Measurements from ENCODE around the gene IL34. TPM values are rescaled to one million over a fixed set of nuclear protein-coding genes. Genes with fewer than 3 reads are reported as not detected.

IL34 gene
- total RNA-seq, 1 experiment from 2014 or later = not detected

DNA sequence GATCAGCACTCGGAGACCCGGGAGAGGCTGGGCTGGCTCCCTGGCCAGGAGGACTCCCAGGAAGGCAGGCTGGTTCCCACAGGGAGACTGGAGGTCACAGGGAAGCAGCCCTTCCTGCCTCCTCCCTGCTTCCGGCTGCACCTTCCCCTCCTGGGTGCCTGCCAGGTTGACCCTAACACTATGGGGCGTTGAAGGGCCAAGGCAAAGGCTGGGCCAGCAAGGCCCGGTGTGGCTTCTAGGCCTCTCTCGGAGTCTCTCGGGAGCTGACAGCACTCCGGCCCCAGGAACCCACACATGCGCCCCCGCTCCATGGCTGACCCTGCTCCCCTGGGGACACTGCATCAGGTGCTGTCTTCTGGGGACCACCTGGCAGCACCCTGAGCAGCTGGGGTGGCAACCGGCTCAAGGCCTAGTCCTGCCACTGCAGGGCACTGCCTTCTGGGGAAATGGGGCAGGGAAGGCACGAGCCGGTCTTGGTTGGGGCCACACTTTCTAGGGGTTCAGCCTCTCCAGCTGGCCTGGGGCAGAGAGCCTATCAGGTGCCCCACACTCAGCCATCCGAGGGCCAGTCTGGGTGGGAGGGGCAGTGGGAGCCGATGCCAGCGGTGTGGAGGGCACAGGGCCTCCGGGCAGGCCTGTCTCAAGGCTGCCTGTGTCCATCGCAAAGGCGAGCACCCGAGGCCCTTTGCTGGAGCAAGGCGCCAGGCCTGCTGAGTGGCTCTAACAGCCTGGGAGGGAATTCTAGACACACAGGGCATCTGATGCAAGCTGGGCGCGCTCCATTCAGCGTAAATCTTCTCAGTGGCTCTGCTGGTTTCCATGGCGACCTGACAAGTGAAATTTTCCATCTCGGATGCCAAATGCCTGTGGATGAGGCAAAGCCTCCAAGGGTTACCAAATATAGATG lies 45.1 kb downstream of the IL34 start:
- Histone ChIP-seq H3K4me1 (ENCODE audit: low read length) (no peaks in the 10 kb centered on the region), H3K9me3 (ENCODE audit: low read length) (no peaks in the 10 kb centered on the region), H3K9me2 (replicated peaks; ENCODE audit: insufficient read depth, low read length) (no peaks in the 10 kb centered on the region), H3K79me2 (ENCODE audit: low read length) (no peaks in the 10 kb centered on the region), H3K27me3 (ENCODE audit: low read length) (no peaks in the 10 kb centered on the region), H3K4me2 (ENCODE audit: low read depth, low read length, poor library complexity, severe bottlenecking) (no peak overlapping the region), H4K20me1 (ENCODE audit: insufficient read depth, low read depth, low read length) (no peaks in the 10 kb centered on the region), H3K9ac (ENCODE audit: low read length) (no peak overlapping the region), H3K4me3 (ENCODE audit: low read length) (no peak overlapping the region), H3K27ac (ENCODE audit: low read length) (no peak overlapping the region), H2AFZ (ENCODE audit: low read length) (no peak overlapping the region), H3K36me3 (ENCODE audit: insufficient read depth, low read length) (no peaks in the 10 kb centered on the region)
- DNase-seq = no peak

DNA sequence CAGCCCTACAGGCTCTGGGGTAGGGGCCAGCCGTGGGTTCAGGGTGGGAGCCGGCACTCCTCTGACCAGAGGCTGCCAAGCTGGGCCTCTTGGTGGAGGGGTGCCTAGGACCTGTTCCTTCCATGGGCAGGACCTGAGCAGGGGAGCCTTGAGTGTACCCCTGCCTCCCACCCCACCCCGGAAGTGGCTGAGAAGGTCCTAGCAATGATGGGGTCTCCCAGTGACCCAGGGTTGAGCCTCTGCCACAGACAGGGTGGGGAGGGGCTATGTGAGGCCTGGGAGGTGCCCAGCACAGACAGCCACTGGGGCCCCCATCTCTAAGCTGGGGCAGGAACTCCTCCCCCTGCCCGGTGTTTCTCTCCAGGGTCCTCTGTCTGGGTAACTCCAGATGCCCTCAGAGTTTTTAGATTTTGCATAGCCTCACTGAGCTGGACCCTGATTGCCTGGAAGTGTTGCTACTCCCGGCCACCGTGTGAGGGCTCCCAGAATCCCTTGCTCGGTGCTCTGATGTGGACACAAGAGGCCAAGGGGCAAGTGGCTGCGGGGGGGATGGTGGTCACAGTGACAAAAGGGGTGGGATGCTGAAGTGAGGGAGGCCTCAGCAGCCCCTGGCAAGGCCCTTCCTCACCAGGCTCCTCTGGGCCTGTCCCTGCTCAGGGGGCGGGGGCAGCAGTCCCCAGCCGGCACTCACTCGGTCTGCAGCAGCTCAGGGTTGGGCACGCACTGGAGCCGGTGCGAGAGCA lies 45.9 kb downstream of the IL34 start:
- H3K27ac ChIP-seq (ENCODE audit: low read length) = no peak overlapping the region
- H4K20me1 ChIP-seq (ENCODE audit: insufficient read depth, low read depth, low read length) = no peaks in the 10 kb centered on the region
- H3K9ac ChIP-seq (ENCODE audit: low read length) = no peak overlapping the region
- no peaks in the 10 kb centered on the region for H3K9me2 ChIP-seq (replicated peaks; ENCODE audit: insufficient read depth, low read length)
- H2AFZ ChIP-seq (ENCODE audit: low read length) = no peak overlapping the region
- DNase-seq = no peak
- H3K9me3 ChIP-seq (ENCODE audit: low read length) = no peaks in the 10 kb centered on the region
- H3K36me3 ChIP-seq (ENCODE audit: insufficient read depth, low read length) = no peaks in the 10 kb centered on the region
- no peaks in the 10 kb centered on the region for H3K27me3 ChIP-seq (ENCODE audit: low read length)
- H3K4me1 ChIP-seq (ENCODE audit: low read length) = no peaks in the 10 kb centered on the region
- H3K79me2 ChIP-seq (ENCODE audit: low read length) = no peaks in the 10 kb centered on the region
- no peak overlapping the region for H3K4me2 ChIP-seq (ENCODE audit: low read depth, low read length, poor library complexity, severe bottlenecking)
- no peak overlapping the region for H3K4me3 ChIP-seq (ENCODE audit: low read length)

DNA sequence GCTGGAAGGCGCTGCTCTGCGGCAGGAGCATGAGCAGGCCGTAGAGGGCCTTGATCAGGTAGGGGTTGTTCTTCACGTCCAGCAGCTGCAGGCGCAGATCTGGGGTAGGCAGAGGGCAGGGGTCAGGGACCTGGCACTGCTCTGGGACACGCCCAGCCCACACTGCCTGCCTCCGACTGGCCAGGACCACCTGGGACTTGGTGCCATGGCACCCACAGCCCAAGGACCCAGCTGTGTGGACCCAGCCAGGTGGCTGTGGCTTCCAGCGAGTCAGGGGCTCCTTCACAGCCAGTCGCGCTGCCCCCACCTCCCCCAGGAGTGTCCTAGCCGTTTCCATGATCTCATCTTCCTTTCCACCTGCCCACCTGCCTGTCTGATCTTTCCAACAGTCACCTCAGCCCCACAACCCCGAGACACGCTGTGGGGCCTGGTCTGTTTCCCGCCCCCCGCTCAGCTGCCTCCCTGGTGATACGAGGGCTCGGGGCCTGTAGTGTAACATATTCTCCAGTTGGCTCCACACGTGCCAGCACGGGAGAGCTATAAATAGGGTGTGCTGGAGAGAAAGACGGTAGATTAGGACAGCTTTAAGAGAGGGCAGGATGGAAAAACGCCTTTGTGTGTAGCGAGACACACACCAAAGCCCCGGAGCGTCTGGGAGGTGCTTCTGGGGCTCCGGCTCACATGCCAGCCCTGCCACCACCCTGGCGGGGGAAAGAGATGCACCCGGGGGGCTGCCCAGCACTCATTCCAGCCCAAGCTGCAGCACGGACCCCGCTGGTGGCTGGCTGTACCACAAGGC lies 46.7 kb downstream of the IL34 start:
- Histone ChIP-seq H3K9ac (ENCODE audit: low read length) (no peak overlapping the region), H3K79me2 (ENCODE audit: low read length) (no peaks in the 10 kb centered on the region)

DNA sequence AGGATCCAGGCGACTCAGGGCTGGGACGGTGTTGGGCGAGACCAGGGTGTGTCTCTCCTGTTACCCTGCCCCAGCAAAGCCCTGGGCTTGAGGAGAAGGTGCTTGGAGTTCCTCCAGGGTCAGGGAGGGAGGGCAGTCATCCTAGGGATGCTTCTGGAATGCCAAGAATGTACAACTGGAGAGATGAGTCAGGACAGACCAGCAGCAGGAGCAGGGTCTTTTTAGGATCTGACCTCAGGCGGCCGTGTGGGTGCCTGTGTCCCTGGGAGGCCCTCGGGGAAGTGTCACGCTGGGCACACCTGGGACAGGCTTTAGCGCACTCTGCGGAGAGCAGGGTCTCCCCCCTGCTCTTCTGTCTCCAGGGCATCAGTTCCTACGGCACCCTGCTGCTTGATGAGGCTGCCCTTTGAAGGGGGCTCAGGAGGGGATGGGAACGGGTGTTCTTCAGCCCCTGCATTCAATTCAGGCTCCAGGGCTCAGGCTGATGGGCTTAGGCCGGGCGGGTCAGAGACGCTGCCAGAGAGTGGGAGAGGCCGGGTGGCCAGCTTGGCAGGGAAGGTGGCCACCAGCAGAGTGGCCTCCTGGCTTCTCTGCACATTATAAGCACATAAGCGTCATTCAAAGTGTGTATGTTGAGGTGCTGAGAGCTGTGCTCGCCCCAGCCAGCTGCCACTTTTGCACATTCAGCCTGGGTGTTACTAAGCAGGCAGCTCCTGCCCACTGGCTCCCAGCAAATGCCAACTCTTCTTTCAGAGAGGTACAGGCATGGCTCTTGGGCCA lies 47.9 kb downstream of the IL34 start:
- Histone ChIP-seq H3K4me1 (ENCODE audit: low read length) (no peaks in the 10 kb centered on the region), H3K4me3 (ENCODE audit: low read length) (no peak overlapping the region), H3K4me2 (ENCODE audit: low read depth, low read length, poor library complexity, severe bottlenecking) (no peak overlapping the region), H3K36me3 (ENCODE audit: insufficient read depth, low read length) (no peaks in the 10 kb centered on the region), H3K9me2 (replicated peaks; ENCODE audit: insufficient read depth, low read length) (no peaks in the 10 kb centered on the region), H2AFZ (ENCODE audit: low read length) (no peak overlapping the region), H3K9ac (ENCODE audit: low read length) (no peak overlapping the region), H3K9me3 (ENCODE audit: low read length) (no peaks in the 10 kb centered on the region), H3K27me3 (ENCODE audit: low read length) (no peaks in the 10 kb centered on the region), H3K27ac (ENCODE audit: low read length) (no peak overlapping the region), H4K20me1 (ENCODE audit: insufficient read depth, low read depth, low read length) (no peaks in the 10 kb centered on the region), H3K79me2 (ENCODE audit: low read length) (no peaks in the 10 kb centered on the region)
- no peak for DNase-seq

More for the DNA sequence above, 46.7 kb downstream of the IL34 start:
- Histone ChIP-seq H3K27ac (ENCODE audit: low read length) (no peak overlapping the region), H4K20me1 (ENCODE audit: insufficient read depth, low read depth, low read length) (no peaks in the 10 kb centered on the region), H3K9me3 (ENCODE audit: low read length) (no peaks in the 10 kb centered on the region), H3K27me3 (ENCODE audit: low read length) (no peaks in the 10 kb centered on the region), H3K36me3 (ENCODE audit: insufficient read depth, low read length) (no peaks in the 10 kb centered on the region), H2AFZ (ENCODE audit: low read length) (no peak overlapping the region), H3K4me3 (ENCODE audit: low read length) (no peak overlapping the region), H3K9me2 (replicated peaks; ENCODE audit: insufficient read depth, low read length) (no peaks in the 10 kb centered on the region), H3K4me2 (ENCODE audit: low read depth, low read length, poor library complexity, severe bottlenecking) (no peak overlapping the region), H3K4me1 (ENCODE audit: low read length) (no peaks in the 10 kb centered on the region)
- no peak for DNase-seq

DNA sequence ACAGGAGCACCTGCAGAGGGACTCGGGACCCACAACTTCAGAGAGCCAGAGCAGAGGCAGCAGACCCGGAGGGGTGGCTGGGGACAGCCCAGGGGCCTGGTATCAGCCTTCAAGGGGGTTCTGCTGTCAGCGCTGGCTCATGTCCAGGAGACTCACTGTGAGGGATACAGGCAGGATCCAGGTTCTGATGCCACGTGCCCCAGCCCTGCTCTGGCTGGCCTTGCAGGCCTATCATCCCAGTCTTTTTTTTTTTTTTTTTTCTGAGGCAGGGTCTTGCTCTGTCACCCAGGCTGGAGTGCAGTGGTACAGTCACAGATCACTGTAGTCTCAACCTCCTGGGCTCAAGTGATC lies 48.5 kb downstream of the IL34 start:
- no peaks in the 10 kb centered on the region for H3K36me3 ChIP-seq (ENCODE audit: insufficient read depth, low read length)
- no peak overlapping the region for H3K4me3 ChIP-seq (ENCODE audit: low read length)

DNA sequence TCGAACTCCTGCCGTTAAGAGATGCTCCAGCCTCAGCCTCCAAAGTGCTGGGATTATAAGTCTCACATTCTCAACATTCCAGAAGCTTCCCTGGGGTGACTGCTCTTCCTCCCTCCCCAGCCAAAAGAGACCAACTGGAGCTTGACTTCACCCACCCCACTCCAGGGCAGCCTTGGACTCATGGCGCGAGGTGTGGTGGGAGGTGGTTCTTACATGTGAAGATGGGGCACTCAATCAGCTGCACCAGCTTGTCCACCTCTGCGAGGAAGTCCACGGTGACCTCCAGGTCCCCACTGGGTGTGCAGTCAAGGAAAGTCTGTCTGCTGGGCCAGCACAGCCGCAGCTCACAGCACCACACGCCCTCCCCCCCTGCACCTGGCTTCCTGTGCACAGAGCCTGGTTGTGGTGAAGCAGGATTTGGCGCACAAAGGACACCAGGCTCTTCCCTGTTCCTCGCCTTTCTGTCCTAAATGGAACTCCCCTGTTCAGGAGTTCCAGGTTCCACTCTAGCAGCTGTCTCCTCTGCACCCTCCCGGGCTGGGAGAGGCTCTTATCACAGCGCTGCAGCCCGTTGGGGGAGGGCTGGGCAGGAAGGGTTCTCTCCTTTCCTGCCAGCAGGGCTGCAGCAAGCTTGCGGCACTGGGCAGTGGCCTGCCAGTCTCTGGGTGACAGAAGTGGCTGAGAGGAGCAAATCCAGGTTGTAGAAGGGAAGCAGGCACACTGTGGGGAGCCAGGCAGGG lies 49.1 kb downstream of the IL34 start:
- Histone ChIP-seq H3K9ac (ENCODE audit: low read length) (no peak overlapping the region), H3K4me1 (ENCODE audit: low read length) (no peaks in the 10 kb centered on the region), H4K20me1 (ENCODE audit: insufficient read depth, low read depth, low read length) (no peaks in the 10 kb centered on the region), H3K4me2 (ENCODE audit: low read depth, low read length, poor library complexity, severe bottlenecking) (no peak overlapping the region), H3K36me3 (ENCODE audit: insufficient read depth, low read length) (no peaks in the 10 kb centered on the region), H3K9me3 (ENCODE audit: low read length) (no peaks in the 10 kb centered on the region), H3K4me3 (ENCODE audit: low read length) (no peak overlapping the region), H2AFZ (ENCODE audit: low read length) (no peak overlapping the region), H3K9me2 (replicated peaks; ENCODE audit: insufficient read depth, low read length) (no peaks in the 10 kb centered on the region), H3K79me2 (ENCODE audit: low read length) (no peaks in the 10 kb centered on the region), H3K27me3 (ENCODE audit: low read length) (no peaks in the 10 kb centered on the region), H3K27ac (ENCODE audit: low read length) (no peak overlapping the region)
- DNase-seq = no peak

More for the DNA sequence above, 48.5 kb downstream of the IL34 start:
- Histone ChIP-seq H3K27ac (ENCODE audit: low read length) (no peak overlapping the region), H3K9ac (ENCODE audit: low read length) (no peak overlapping the region), H4K20me1 (ENCODE audit: insufficient read depth, low read depth, low read length) (no peaks in the 10 kb centered on the region), H3K4me2 (ENCODE audit: low read depth, low read length, poor library complexity, severe bottlenecking) (no peak overlapping the region), H3K4me1 (ENCODE audit: low read length) (no peaks in the 10 kb centered on the region), H3K27me3 (ENCODE audit: low read length) (no peaks in the 10 kb centered on the region), H3K79me2 (ENCODE audit: low read length) (no peaks in the 10 kb centered on the region), H3K9me2 (replicated peaks; ENCODE audit: insufficient read depth, low read length) (no peaks in the 10 kb centered on the region), H2AFZ (ENCODE audit: low read length) (no peak overlapping the region), H3K9me3 (ENCODE audit: low read length) (no peaks in the 10 kb centered on the region)
- DNase-seq = no peak

DNA sequence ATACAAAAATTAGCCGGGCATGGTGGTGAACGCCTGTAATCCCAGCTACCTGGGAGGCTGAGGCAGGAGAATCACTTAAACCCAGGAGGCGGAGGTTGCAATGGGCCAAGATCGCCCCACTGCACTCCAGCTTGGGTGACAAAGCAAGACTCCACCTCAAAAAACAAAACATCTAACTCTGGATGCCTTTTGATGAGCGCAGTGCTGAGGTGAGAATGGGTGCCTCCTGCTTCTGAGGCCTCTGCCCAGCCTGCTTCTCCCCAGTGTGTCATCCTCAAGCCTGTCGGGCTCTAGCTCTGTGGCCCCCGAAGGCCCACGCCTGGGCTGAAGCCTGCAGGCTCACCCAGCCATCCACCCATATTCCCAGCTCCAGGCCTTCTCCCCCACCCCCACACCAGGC lies 50.0 kb downstream of the IL34 start:
- Histone ChIP-seq H3K4me2 (ENCODE audit: low read depth, low read length, poor library complexity, severe bottlenecking) (no peak overlapping the region), H3K9me3 (ENCODE audit: low read length) (no peaks in the 10 kb centered on the region), H4K20me1 (ENCODE audit: insufficient read depth, low read depth, low read length) (no peaks in the 10 kb centered on the region), H3K27me3 (ENCODE audit: low read length) (no peaks in the 10 kb centered on the region), H3K4me3 (ENCODE audit: low read length) (no peak overlapping the region), H3K36me3 (ENCODE audit: insufficient read depth, low read length) (no peaks in the 10 kb centered on the region), H3K27ac (ENCODE audit: low read length) (no peak overlapping the region), H3K79me2 (ENCODE audit: low read length) (no peaks in the 10 kb centered on the region), H3K4me1 (ENCODE audit: low read length) (no peaks in the 10 kb centered on the region), H2AFZ (ENCODE audit: low read length) (no peak overlapping the region), H3K9ac (ENCODE audit: low read length) (no peak overlapping the region), H3K9me2 (replicated peaks; ENCODE audit: insufficient read depth, low read length) (no peaks in the 10 kb centered on the region)
- no peak for DNase-seq

Measured in Karpas-422 (cell line).